ENCODE measurements around the gene TMEM119. TPM values are rescaled to one million over a fixed set of nuclear protein-coding genes. Genes with fewer than 3 reads are reported as not detected.

Gene TMEM119
- total and polyA plus RNA-seq, 9 of the 15 experiments (the other 6 are each of a cell fraction or from before 2014, with no cell fraction given), result 0.18 TPM; not detected in 8

DNA sequence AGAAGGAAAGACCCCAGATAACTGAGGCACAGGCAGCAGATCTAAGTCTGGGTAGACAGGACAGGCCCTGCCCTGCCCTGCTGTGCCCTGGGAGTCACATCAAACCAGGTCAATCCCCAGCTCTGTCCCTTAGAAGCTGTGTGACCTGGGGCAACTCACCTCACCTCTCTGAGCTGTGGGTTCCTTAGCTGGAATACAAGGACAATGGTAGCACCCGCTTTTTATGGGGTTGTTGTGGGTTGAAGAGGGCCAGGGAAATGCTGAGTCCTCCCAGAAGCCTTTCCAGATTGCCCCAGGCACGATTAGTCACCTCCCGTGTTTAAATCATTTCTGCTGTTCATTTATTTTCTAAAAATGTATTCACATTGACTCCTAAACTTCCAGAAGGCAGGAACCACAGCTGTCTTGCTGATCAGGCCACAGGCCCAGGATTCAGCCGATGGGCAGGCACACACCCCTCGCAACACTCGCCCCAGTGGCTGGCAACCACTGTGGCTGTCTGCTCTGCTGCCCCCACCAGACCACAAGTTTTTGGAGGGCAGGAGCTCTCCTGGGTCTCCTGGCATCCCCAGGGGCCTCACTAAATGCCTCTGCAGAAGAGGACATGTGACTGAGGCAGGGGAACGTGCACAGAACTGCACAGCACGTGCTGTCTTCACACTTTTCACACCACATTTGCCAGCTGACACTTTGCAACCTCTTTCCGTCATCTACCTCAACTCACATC lies 32.8 kb upstream of the TMEM119 start (continued):
- TF ChIP-seq, protein P1, sequence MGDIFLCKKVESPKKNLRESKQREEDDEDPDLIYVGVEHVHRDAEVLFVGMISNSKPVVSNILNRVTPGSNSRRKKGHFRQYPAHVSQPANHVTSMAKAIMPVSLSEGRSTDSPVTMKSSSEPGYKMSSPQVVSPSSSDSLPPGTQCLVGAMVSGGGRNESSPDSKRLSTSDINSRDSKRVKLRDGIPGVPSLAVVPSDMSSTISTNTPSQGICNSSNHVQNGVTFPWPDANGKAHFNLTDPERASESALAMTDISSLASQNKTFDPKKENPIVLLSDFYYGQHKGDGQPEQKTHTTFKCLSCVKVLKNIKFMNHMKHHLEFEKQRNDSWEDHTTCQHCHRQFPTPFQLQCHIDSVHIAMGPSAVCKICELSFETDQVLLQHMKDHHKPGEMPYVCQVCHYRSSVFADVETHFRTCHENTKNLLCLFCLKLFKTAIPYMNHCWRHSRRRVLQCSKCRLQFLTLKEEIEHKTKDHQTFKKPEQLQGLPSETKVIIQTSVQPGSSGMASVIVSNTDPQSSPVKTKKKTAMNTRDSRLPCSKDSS (IDR thresholded peaks at IDR 0.05; ENCODE audit: low read depth, partially characterized antibody), result no peak
- TF ChIP-seq, protein P2, sequence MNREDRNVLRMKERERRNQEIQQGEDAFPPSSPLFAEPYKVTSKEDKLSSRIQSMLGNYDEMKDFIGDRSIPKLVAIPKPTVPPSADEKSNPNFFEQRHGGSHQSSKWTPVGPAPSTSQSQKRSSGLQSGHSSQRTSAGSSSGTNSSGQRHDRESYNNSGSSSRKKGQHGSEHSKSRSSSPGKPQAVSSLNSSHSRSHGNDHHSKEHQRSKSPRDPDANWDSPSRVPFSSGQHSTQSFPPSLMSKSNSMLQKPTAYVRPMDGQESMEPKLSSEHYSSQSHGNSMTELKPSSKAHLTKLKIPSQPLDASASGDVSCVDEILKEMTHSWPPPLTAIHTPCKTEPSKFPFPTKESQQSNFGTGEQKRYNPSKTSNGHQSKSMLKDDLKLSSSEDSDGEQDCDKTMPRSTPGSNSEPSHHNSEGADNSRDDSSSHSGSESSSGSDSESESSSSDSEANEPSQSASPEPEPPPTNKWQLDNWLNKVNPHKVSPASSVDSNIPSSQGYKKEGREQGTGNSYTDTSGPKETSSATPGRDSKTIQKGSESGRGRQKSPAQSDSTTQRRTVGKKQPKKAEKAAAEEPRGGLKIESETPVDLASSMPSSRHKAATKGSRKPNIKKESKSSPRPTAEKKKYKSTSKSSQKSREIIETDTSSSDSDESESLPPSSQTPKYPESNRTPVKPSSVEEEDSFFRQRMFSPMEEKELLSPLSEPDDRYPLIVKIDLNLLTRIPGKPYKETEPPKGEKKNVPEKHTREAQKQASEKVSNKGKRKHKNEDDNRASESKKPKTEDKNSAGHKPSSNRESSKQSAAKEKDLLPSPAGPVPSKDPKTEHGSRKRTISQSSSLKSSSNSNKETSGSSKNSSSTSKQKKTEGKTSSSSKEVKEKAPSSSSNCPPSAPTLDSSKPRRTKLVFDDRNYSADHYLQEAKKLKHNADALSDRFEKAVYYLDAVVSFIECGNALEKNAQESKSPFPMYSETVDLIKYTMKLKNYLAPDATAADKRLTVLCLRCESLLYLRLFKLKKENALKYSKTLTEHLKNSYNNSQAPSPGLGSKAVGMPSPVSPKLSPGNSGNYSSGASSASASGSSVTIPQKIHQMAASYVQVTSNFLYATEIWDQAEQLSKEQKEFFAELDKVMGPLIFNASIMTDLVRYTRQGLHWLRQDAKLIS (CRISPR knock-in tag; IDR thresholded peaks at IDR 0.05), result 0 out of 2 replicates have a peak, but pooled peaks have one; percentile 80
- no peak for TF ChIP-seq EHMT2 (IDR thresholded peaks at IDR 0.05)
- no peak for TF ChIP-seq ZBTB1 (CRISPR knock-in tag; IDR thresholded peaks at IDR 0.05; ENCODE audit: borderline replicate concordance, low read depth)
- TF ChIP-seq, protein P3, sequence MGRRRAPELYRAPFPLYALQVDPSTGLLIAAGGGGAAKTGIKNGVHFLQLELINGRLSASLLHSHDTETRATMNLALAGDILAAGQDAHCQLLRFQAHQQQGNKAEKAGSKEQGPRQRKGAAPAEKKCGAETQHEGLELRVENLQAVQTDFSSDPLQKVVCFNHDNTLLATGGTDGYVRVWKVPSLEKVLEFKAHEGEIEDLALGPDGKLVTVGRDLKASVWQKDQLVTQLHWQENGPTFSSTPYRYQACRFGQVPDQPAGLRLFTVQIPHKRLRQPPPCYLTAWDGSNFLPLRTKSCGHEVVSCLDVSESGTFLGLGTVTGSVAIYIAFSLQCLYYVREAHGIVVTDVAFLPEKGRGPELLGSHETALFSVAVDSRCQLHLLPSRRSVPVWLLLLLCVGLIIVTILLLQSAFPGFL (CRISPR knock-in tag; IDR thresholded peaks at IDR 0.05), result no peak
- peak; percentile 13; the same call in 1 of the 2 replicates for TF ChIP-seq ZNF324 (CRISPR knock-in tag; IDR thresholded peaks at IDR 0.05)
- peak; percentile 86; the same call in 1 of the 2 replicates for TF ChIP-seq SMARCA5 (IDR thresholded peaks at IDR 0.05)
- no peak for TF ChIP-seq FOS (IDR thresholded peaks at IDR 0.05; ENCODE audit: extremely low read depth, insufficient read length)
- TF ChIP-seq, protein P4, sequence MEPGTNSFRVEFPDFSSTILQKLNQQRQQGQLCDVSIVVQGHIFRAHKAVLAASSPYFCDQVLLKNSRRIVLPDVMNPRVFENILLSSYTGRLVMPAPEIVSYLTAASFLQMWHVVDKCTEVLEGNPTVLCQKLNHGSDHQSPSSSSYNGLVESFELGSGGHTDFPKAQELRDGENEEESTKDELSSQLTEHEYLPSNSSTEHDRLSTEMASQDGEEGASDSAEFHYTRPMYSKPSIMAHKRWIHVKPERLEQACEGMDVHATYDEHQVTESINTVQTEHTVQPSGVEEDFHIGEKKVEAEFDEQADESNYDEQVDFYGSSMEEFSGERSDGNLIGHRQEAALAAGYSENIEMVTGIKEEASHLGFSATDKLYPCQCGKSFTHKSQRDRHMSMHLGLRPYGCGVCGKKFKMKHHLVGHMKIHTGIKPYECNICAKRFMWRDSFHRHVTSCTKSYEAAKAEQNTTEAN (CRISPR knock-in tag; IDR thresholded peaks at IDR 0.05), result no peak
- TF ChIP-seq, protein P5, sequence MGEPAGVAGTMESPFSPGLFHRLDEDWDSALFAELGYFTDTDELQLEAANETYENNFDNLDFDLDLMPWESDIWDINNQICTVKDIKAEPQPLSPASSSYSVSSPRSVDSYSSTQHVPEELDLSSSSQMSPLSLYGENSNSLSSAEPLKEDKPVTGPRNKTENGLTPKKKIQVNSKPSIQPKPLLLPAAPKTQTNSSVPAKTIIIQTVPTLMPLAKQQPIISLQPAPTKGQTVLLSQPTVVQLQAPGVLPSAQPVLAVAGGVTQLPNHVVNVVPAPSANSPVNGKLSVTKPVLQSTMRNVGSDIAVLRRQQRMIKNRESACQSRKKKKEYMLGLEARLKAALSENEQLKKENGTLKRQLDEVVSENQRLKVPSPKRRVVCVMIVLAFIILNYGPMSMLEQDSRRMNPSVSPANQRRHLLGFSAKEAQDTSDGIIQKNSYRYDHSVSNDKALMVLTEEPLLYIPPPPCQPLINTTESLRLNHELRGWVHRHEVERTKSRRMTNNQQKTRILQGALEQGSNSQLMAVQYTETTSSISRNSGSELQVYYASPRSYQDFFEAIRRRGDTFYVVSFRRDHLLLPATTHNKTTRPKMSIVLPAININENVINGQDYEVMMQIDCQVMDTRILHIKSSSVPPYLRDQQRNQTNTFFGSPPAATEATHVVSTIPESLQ (CRISPR knock-in tag; IDR thresholded peaks at IDR 0.05), result 0 out of 2 replicates have a peak, but pooled peaks have one; percentile 7
- peak; percentile 74 for TF ChIP-seq HDAC2 (IDR thresholded peaks at IDR 0.05)
- 0 out of 2 replicates have a peak, but pooled peaks have one; percentile 46 for TF ChIP-seq CBX1 (IDR thresholded peaks at IDR 0.05; ENCODE audit: low read depth)
- peak in 1 of 2 experiments; percentile 57; a peak in 2 of 4 replicates for TF ChIP-seq RCOR1 (IDR thresholded peaks at IDR 0.05; ENCODE audit: borderline replicate concordance in 1 of 2, low read depth in 2 of 2, low read length in 2 of 2)
- TF ChIP-seq CXXC5 (CRISPR knock-in tag; IDR thresholded peaks at IDR 0.05), result peak; percentile 65
- no peak for TF ChIP-seq NELFE (IDR thresholded peaks at IDR 0.05; ENCODE audit: insufficient read depth, insufficient read length)
- no peak for TF ChIP-seq SIN3B (IDR thresholded peaks at IDR 0.05; ENCODE audit: low read depth)
- TF ChIP-seq SUPT5H (IDR thresholded peaks at IDR 0.05), result no peak
